ENCODE measurements around the gene KRTAP22-2.

The KRTAP22-2 gene

GRCh38 chr21:30592140-30592539 lies 1.9 kb upstream of the KRTAP22-2 start, which contains the start of gene KRTAP6-3:
Gene KRTAP6-3, plus strand, starts transcription at chr21:30592440. Its CDS starts 6 bp downstream, at chr21:30592446.
- H3K4me3 ChIP-seq (replicated peaks; ENCODE audit: low read depth, low read length), result no peak within 1 kb of the TSS
- no peak for DNase-seq (ENCODE audit: extremely low read depth, insufficient read length)
- TF ChIP-seq CTCF (IDR thresholded peaks at IDR 0.05; ENCODE audit: insufficient read depth, low read length, poor library complexity, severe bottlenecking), result no peak
- H3K36me3 ChIP-seq (ENCODE audit: control insufficient read depth, insufficient read depth, low read length), result no peaks in the 10 kb centered on the region
- no peaks in the 10 kb centered on the region for H3K27me3 ChIP-seq (replicated peaks; ENCODE audit: control insufficient read depth, insufficient read depth, low read length)

GRCh38 chr21:30582870-30583269 lies 7.3 kb downstream of the KRTAP22-2 start:
- TF ChIP-seq CTCF (IDR thresholded peaks at IDR 0.05; ENCODE audit: insufficient read depth, low read length, poor library complexity, severe bottlenecking), result no peak
- no peaks in the 10 kb centered on the region for H3K36me3 ChIP-seq (ENCODE audit: control insufficient read depth, insufficient read depth, low read length)
- no peak for DNase-seq (ENCODE audit: extremely low read depth, insufficient read length)
- H3K27me3 ChIP-seq (replicated peaks; ENCODE audit: control insufficient read depth, insufficient read depth, low read length), result no peaks in the 10 kb centered on the region
- no peak overlapping the region for H3K4me3 ChIP-seq (replicated peaks; ENCODE audit: low read depth, low read length)

GRCh38 chr21:30580132-30580531 lies 10.1 kb downstream of the KRTAP22-2 start:
- TF ChIP-seq CTCF (IDR thresholded peaks at IDR 0.05; ENCODE audit: insufficient read depth, low read length, poor library complexity, severe bottlenecking), result no peak
- no peaks in the 10 kb centered on the region for H3K27me3 ChIP-seq (replicated peaks; ENCODE audit: control insufficient read depth, insufficient read depth, low read length)
- H3K36me3 ChIP-seq (ENCODE audit: control insufficient read depth, insufficient read depth, low read length), result no peaks in the 10 kb centered on the region
- no peak for DNase-seq (ENCODE audit: extremely low read depth, insufficient read length)
- no peak overlapping the region for H3K4me3 ChIP-seq (replicated peaks; ENCODE audit: low read depth, low read length)

GRCh38 chr21:30579346-30579745 lies 10.9 kb downstream of the KRTAP22-2 start:
- DNase-seq (ENCODE audit: extremely low read depth, insufficient read length), result no peak
- TF ChIP-seq CTCF (IDR thresholded peaks at IDR 0.05; ENCODE audit: insufficient read depth, low read length, poor library complexity, severe bottlenecking), result no peak
- H3K27me3 ChIP-seq (replicated peaks; ENCODE audit: control insufficient read depth, insufficient read depth, low read length), result no peaks in the 10 kb centered on the region
- H3K4me3 ChIP-seq (replicated peaks; ENCODE audit: low read depth, low read length), result no peak overlapping the region
- H3K36me3 ChIP-seq (ENCODE audit: control insufficient read depth, insufficient read depth, low read length), result no peaks in the 10 kb centered on the region

- no peak for DNase-seq (ENCODE audit: extremely low read depth, insufficient read length)
- TF ChIP-seq CTCF (IDR thresholded peaks at IDR 0.05; ENCODE audit: insufficient read depth, low read length, poor library complexity, severe bottlenecking), result no peak
- Histone ChIP-seq H3K36me3 (ENCODE audit: control insufficient read depth, insufficient read depth, low read length) (no peaks in the 10 kb centered on the region), H3K4me3 (replicated peaks; ENCODE audit: low read depth, low read length) (no peak overlapping the region), H3K27me3 (replicated peaks; ENCODE audit: control insufficient read depth, insufficient read depth, low read length) (no peaks in the 10 kb centered on the region)
These were observed 12.4 kb downstream of the KRTAP22-2 start for GRCh38 chr21:30577766-30578165.

GRCh38 chr21:30567617-30568016 lies 22.6 kb downstream of the KRTAP22-2 start:
- Histone ChIP-seq H3K36me3 (ENCODE audit: control insufficient read depth, insufficient read depth, low read length) (no peaks in the 10 kb centered on the region), H3K4me3 (replicated peaks; ENCODE audit: low read depth, low read length) (no peak overlapping the region), H3K27me3 (replicated peaks; ENCODE audit: control insufficient read depth, insufficient read depth, low read length) (no peaks in the 10 kb centered on the region)
- no peak for TF ChIP-seq CTCF (IDR thresholded peaks at IDR 0.05; ENCODE audit: insufficient read depth, low read length, poor library complexity, severe bottlenecking)
- no peak for DNase-seq (ENCODE audit: extremely low read depth, insufficient read length)

Measured in GM06990 (cell line).